HUES6 (cell line): ENCODE data around the gene CBL.

Source experiments
- H3K27ac ChIP-seq: 2 replicates; pipeline ENCODE4 v1.7.0; 2013; ENCODE audit warnings: low read depth, mild to moderate bottlenecking, low read length, inconsistent platforms
- H3K27me3 ChIP-seq: 2 replicates; pipeline ENCODE4 v1.6.1; 2013; ENCODE audit warnings: low read length; ENCODE audit not compliant: control insufficient read depth, insufficient read depth
- H3K36me3 ChIP-seq: 2 replicates; pipeline ENCODE4 v1.6.1; 2013; ENCODE audit warnings: low read length; ENCODE audit not compliant: control insufficient read depth, insufficient read depth
- H3K4me1 ChIP-seq: 2 replicates; pipeline ENCODE4 v1.6.1; 2013; ENCODE audit warnings: low read length; ENCODE audit not compliant: control insufficient read depth, insufficient read depth
- H3K4me3 ChIP-seq: 2 replicates; pipeline ENCODE4 v1.5.1; 2013; ENCODE audit warnings: low read depth, low read length
- H3K9ac ChIP-seq: one replicate; pipeline ENCODE4 v1.6.1; 2013; ENCODE audit warnings: mild to moderate bottlenecking, low read length
- H3K9me3 ChIP-seq: 2 replicates; pipeline ENCODE4 v1.6.1; 2013; ENCODE audit warnings: low read depth, low read length; ENCODE audit not compliant: control insufficient read depth, insufficient read depth

CBL gene

DNA sequence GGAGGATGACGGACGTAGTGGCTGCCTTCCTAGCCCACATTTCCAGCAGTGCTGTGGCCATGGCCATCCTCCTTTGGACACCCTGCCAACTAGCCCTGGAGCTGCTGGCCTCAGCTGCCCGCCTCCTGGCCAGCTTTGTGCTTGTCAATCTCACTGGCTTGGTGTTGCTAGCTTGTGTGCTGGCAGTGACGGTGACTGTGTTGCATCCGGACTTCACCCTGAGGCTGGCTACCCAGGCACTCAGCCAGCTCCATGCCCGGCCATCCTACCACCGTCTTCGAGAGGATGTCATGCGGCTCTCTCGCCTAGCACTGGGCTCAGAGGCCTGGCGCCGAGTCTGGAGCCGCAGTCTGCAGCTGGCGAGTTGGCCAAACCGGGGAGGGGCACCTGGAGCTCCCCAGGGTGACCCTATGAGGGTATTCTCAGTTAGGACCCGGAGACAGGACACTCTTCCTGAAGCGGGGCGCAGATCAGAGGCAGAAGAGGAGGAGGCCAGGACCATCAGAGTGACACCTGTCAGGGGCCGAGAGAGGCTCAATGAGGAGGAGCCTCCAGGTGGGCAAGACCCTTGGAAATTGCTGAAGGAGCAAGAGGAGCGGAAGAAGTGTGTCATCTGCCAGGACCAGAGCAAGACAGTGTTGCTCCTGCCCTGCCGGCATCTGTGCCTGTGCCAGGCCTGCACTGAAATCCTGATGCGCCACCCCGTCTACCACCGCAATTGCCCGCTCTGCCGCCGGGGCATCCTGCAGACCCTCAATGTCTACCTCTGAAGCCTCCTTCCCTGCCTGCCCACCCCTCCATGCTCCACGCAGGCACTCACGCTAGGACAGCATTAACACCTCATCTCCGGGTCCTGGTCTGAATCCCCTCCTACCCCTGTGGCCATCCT, 129.8 kb downstream of the CBL start:
- peaks cover 42% of the 10 kb centered on the region for H3K4me1 ChIP-seq
- no peaks in the 10 kb centered on the region for H3K9me3 ChIP-seq
- peaks cover 13% of the 10 kb centered on the region for H3K36me3 ChIP-seq
- no peak overlapping the region for H3K27ac ChIP-seq
- H3K9ac ChIP-seq: no peak overlapping the region
- H3K4me3 ChIP-seq: peak overlapping the region; percentile 81
- H3K27me3 ChIP-seq: peaks cover 25% of the 10 kb centered on the region

DNA sequence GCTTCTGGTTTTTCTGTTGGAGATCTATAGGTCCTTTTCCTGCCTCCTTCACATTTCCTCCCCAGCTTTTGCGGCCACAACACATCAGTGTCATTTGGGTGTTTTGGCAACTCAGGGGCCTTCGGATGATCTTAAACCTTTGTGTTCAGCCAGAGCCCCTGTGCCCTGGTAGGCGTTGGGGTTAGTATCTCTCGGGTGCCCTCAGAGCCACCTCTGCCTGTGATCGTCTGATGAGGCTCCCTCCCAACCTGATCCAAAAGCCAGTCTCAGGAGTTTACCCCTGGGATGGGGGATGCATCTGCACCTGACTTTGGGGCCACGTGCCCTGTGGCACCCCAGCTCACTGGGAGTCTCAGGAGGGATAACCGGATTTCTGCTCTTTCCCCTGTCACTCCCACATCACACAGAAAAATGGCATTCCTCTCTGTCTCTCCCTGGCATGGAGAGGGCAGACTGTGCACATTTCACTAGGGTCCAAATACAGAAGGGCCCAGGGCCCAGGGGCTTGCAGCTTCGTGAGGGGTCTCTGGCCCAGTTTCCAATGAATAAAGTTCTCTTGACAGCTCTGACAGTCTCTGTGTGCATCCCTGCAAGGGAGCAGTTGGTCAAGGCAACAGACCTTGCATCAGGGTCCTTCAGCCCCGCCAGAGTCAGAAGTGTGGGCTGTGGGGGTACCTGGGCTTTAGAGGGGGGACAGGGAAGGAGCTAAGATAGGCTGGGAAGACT, 130.8 kb downstream of the CBL start:
- H3K9ac ChIP-seq: no peak overlapping the region

DNA sequence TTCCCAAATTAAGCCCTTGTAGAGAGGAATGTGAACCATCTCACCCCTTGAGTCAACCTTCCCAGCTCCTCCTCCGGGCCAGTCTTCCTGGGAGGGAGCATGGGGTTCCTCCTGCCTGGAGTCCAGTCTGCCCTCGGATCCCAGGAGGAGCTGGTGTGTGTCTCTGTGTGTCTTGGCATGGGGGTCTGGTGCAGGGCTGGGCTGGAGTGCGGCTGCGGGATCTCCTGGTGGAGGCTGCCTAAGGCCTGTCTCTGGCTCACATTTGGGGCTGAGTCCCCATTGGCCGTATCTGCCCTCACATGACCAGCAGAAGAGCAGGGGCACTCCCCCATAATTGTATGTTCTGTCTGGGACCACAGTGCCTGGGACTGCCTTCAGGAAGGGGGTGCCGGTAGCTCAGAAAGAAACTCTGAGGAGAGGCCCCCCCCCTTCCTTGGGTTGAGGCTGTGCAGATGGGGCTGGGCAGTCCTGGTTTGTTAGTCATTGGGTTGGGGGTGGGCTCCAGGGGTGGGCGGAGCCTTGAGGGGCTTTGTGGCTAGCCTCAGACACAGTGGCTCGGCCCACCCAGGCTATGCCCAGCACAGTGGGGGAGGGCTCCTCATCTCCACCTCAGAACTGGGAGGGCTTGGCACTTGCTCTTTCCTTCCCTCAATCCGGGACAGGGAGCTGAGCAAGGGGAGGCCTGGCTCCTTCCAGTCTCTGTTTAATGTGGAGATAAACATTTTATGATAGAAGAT, 131.6 kb downstream of the CBL start:
- H3K4me1 ChIP-seq: peaks cover 48% of the 10 kb centered on the region
- H3K4me3 ChIP-seq: peak overlapping the region; percentile 62
- H3K27me3 ChIP-seq: peaks cover 43% of the 10 kb centered on the region
- peak overlapping the region; percentile 46 for H3K9ac ChIP-seq
- peaks cover 13% of the 10 kb centered on the region for H3K36me3 ChIP-seq
- peak overlapping the region; percentile 33; the same call in 1 of the 2 replicates for H3K27ac ChIP-seq
- no peaks in the 10 kb centered on the region for H3K9me3 ChIP-seq

More for the DNA sequence above, 130.8 kb downstream of the CBL start:
- peaks cover 48% of the 10 kb centered on the region for H3K4me1 ChIP-seq
- no peaks in the 10 kb centered on the region for H3K9me3 ChIP-seq
- H3K27me3 ChIP-seq: peaks cover 35% of the 10 kb centered on the region
- peak overlapping the region; percentile 62 for H3K4me3 ChIP-seq
- H3K36me3 ChIP-seq: peaks cover 13% of the 10 kb centered on the region
- no peak overlapping the region for H3K27ac ChIP-seq

DNA sequence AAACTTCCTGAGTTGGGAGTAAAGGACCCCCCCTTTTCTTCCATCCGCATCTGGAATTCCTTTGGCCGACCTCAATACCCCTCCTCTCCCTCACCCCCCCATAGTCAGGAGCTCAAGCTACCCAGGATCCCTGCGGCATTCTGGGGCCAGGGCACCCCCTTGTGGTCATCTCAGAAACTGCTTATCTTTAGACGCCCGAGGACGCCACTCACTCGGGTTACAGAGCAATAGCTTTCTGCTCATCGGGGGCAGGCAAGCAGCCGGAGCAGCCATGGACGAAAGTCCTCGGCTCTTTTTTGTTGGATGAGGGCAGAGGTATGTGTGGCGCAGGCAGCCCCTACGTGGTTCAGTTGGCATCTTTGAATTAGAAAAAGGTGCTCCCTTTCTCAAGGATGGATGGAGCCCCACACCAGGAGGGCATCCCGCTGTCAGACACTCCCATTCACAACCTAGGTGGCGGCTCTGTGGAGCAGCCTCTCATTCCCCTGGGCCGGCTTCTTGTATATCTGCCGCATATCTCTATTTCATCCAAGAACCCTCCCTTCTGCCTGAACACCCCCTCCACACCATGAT, 132.3 kb downstream of the CBL start:
- H3K9ac ChIP-seq: no peak overlapping the region
- H3K4me3 ChIP-seq: peak overlapping the region; percentile 62
- H3K27ac ChIP-seq: no peak overlapping the region
- peaks cover 49% of the 10 kb centered on the region for H3K27me3 ChIP-seq
- peaks cover 48% of the 10 kb centered on the region for H3K4me1 ChIP-seq
- no peaks in the 10 kb centered on the region for H3K9me3 ChIP-seq
- H3K36me3 ChIP-seq: peaks cover 13% of the 10 kb centered on the region

DNA sequence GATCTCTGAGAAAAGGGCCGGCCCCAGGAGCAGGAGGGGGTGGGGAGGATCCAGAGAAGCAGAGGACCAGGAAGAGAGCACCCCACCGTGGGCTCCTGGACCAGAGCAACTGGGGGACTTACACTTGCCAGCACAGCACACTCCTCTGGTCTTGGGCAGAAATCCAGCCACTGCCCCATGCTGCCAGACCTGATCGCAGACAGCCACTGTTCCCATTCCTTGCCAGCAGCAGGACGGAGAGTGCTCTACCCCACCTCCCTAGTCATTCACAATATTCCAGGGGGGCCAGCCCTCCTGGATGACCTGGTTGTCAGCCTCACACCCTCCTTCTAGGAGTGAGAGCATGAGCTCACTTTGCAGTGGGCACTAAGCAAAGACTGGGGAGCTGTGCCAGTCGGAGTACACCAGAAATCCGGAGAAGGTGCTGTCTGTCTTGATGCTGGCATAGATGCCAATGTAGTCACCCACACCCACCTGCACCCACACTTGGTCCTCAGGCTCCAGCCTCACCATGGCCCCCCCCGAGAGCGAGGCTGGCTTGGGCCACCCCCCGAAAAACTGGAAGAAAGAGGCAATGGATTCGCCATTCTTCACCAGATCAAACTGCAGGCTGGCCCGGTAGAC, 132.9 kb downstream of the CBL start:
- no peak overlapping the region for H3K9ac ChIP-seq
- H3K27me3 ChIP-seq: peaks cover 53% of the 10 kb centered on the region
- H3K9me3 ChIP-seq: no peaks in the 10 kb centered on the region
- peaks cover 45% of the 10 kb centered on the region for H3K4me1 ChIP-seq
- H3K36me3 ChIP-seq: peaks cover 13% of the 10 kb centered on the region
- peak overlapping the region; percentile 62 for H3K4me3 ChIP-seq
- no peak overlapping the region for H3K27ac ChIP-seq

DNA sequence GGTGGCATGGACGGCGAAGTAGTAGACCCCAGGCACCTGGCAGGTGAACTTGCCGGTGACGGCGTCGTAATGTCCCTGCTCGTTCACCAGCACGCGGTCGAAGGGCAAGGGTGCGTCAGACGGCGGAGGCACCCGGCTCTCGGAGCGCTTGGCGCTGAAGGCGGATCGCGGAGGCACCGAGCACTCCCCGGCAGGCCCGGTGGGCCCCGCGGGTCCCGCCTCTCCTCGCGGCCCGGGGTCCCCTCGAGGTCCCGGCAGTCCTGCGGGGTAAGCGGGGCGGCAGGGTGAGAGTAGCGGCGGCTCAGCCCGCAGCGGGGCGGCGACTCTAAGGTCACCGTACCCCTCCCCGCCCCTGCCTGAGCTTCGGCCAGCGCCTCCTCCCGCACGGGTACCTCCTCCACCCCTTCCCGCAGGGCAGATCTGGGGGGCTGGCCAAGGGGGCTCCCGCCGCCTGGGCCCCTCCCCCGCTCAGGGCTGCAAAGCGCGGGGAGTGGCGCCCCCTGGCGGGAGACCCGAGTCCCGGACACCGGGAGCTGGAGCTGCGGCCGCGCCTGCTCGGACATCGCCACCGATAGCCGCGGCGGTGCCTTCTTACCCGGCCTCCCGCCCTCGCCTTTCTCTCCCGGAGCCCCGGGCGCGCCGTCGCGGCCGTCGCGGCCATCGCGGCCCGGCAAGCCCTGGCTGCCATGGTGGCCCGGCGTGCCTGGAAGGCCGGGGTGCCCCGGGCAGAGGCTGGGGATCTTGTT, 133.6 kb downstream of the CBL start:
- H3K4me3 ChIP-seq: peak overlapping the region; percentile 62
- H3K36me3 ChIP-seq: peaks cover 13% of the 10 kb centered on the region
- no peaks in the 10 kb centered on the region for H3K9me3 ChIP-seq
- H3K27ac ChIP-seq: no peak overlapping the region
- peaks cover 45% of the 10 kb centered on the region for H3K4me1 ChIP-seq
- no peak overlapping the region for H3K9ac ChIP-seq
- peaks cover 59% of the 10 kb centered on the region for H3K27me3 ChIP-seq

DNA sequence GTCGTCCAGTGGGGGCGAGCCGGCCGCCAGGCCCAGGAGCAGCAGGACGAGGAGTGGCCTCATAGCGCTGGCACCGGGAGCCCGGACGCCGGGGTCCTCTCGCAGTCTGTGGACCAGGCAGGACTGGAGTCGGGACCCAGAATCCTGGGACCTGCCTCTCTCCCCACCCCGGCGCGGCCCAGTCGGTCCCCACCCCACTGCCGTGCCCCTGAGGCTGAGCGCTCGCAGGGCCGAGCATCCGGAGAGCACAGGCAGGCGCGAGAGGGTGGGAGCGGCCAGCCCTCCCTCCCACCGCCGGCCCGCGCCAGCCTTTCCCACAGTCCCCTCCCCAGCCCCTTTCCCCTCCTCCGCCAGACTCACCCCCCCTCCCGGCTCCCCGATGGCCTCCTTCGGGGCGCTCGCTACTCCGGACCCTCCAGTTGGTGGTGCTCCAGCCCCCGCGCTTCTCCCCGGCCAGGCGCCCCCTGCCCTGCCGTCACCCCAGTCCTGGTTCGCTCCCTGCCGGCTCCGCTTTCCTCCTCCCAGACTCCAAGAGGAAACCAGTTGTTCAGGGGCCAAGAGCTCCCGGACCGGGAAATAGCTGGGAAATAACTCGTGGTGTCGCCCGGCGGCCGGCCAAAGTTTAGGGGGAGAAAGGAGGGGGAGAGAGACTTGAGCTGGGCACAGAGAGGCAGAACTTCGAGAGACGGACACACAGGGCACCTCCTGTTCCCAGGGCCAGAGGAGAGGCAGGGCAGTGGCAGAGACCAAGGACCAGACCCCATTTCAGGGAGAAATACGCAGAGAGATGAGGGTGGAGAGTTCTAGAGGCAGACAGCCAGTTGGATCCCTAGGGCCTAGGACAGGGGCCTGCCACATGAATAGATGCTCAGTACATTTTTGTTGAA, 134.4 kb downstream of the CBL start, which contains the start of gene C1QTNF5:
TSS of gene C1QTNF5 (minus strand) at position 549 of the 887 bp plus-strand sequence. CDS start at position 63, 486 bp downstream.
- Histone ChIP-seq H3K4me3 (peak within 1 kb of the TSS; percentile 62), H3K4me1 (peaks cover 38% of the 10 kb centered on the region), H3K9ac (no peak within 1 kb of the TSS)

DNA sequence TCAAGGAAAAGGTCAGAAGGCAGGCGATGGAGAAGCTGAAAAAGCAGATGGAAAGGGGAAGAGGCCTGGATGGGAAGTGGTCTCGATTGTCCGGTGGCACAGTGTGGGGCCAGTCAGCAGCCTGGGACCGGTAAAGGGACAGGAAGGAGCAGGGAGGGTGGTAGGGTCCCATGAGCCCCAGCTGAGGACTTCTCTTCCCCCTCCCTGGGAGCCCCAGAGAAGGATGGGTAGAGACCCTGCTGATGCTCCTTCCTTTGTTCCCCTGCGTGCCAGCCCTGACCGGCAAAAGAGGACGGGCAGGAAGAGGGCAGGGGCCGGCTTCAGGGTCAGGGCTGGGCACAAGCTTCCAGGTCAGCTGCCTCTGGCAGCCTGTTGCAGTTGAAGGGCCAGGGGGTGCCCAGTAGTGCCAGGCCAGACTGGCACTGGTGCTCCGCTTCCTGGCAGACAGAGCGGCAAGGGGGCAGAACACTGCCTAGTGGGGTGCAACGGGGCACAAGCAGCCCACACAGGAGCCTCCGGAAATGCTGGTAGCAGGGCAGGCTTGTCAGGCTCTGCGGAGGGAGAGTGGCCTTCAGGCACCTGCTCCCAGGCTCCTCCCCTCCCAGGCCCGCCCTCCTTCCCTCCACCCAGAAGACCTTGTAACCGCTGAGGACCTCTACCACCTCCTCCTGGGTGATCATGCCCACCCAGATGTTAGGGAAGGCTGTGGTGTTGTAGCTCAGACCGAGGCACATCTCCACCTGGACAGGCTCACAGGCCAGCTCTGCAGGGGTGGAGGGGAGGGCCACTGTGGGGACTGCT, 135.3 kb downstream of the CBL start:
- Histone ChIP-seq H3K4me3 (peak overlapping the region; percentile 62; the same call in 1 of the 2 replicates), H3K4me1 (peaks cover 38% of the 10 kb centered on the region)

More for the DNA sequence above, 134.4 kb downstream of the CBL start, which contains the start of gene C1QTNF5:
- Histone ChIP-seq H3K36me3 (peaks cover 13% of the 10 kb centered on the region), H3K27me3 (peaks cover 68% of the 10 kb centered on the region), H3K9me3 (no peaks in the 10 kb centered on the region), H3K27ac (no peak within 1 kb of the TSS)

DNA sequence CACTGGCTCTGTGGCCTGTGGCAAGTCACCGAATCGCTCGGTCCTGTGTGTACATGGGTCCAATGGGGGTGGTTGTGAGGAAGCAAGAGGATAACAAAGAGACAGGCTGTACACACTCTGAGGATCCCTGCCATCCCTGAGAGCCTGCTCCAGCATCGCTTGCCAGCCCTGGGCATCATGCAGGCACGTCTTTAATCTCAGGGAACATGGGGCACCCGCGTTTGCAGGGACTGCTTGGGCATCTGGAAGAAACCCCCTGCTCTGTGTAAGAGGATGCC, 135.8 kb downstream of the CBL start:
- Histone ChIP-seq H3K27ac (no peak overlapping the region), H3K4me1 (peaks cover 34% of the 10 kb centered on the region), H3K36me3 (no peaks in the 10 kb centered on the region), H3K4me3 (no peak overlapping the region), H3K9ac (no peak overlapping the region), H3K27me3 (peaks cover 81% of the 10 kb centered on the region), H3K9me3 (no peaks in the 10 kb centered on the region)

More for the DNA sequence above, 135.3 kb downstream of the CBL start:
- Histone ChIP-seq H3K27me3 (peaks cover 76% of the 10 kb centered on the region), H3K36me3 (peaks cover 5% of the 10 kb centered on the region), H3K9ac (no peak overlapping the region), H3K27ac (no peak overlapping the region), H3K9me3 (no peaks in the 10 kb centered on the region)
